Neural cell (in vitro differentiated cells): ENCODE results near the gene CALCR. TPM values are rescaled to one million over a fixed set of nuclear protein-coding genes. Genes with fewer than 3 reads are reported as not detected.

Experiments used
- H2AFZ ChIP-seq: fragments of 200-600, 300-800 bp; sonication (generic), shearing (Covaris generic); 2 replicates; pipeline ENCODE4 v1.6.0; 2014; ENCODE audit warnings: low read depth, mild to moderate bottlenecking, antibody characterized with exemption, low read length, moderate library complexity
- H3F3A ChIP-seq: fragments of 200-600 bp; shearing (Covaris generic); 2 replicates; pipeline ENCODE4 v1.6.1; 2016; ENCODE audit warnings: mild to moderate bottlenecking, moderate library complexity, mixed read lengths, antibody characterized with exemption, low read length; ENCODE audit not compliant: insufficient read depth, poor library complexity, severe bottlenecking
- H3K27ac ChIP-seq: fragments of 200-600, 300-800 bp; sonication (generic), shearing (Covaris generic); 2 replicates; pipeline ENCODE4 v1.5.1; 2014; ENCODE audit warnings: mild to moderate bottlenecking, low read length, moderate library complexity
- H3K27me3 ChIP-seq: fragments of 300-800, 200-600 bp; sonication (generic), shearing (Covaris generic); 2 replicates; pipeline ENCODE4 v1.6.0; 2014; ENCODE audit warnings: mild to moderate bottlenecking, low read depth, low read length, moderate library complexity; ENCODE audit not compliant: insufficient read depth
- H3K36me3 ChIP-seq: fragments of 300-800, 200-600 bp; sonication (generic), shearing (Covaris generic); 2 replicates; pipeline ENCODE4 v1.5.1; 2014; ENCODE audit warnings: mild to moderate bottlenecking, antibody characterized with exemption, low read length, moderate library complexity; ENCODE audit not compliant: insufficient read depth
- H3K4me2 ChIP-seq: fragments of 300-800, 200-600 bp; sonication (generic), shearing (Covaris generic); 2 replicates; pipeline ENCODE4 v1.6.0; 2014; ENCODE audit warnings: mild to moderate bottlenecking, low read length
- H3K4me3 ChIP-seq: fragments of 300-800, 200-600 bp; sonication (generic), shearing (Covaris generic); 2 replicates; pipeline ENCODE4 v1.5.1; 2014; ENCODE audit warnings: mild to moderate bottlenecking, low read length, moderate library complexity
- H3K79me2 ChIP-seq: fragments of 200-600 bp; shearing (Covaris generic); replicated peaks from 2 replicates; pipeline ENCODE4 v1.6.0; 2014; ENCODE audit warnings: mild to moderate bottlenecking, low read length, moderate library complexity; ENCODE audit not compliant: insufficient read depth
- H3K9ac ChIP-seq: fragments of 300-800, 200-600 bp; sonication (generic), shearing (Covaris generic); 2 replicates; pipeline ENCODE4 v1.6.1; 2016; ENCODE audit warnings: mild to moderate bottlenecking, low read length, mixed read lengths
- H3K9me2 ChIP-seq: fragments of 200-600 bp; shearing (Covaris generic); 2 replicates; pipeline ENCODE4 v1.6.1; 2016; ENCODE audit warnings: mild to moderate bottlenecking, low read length, mixed read lengths; ENCODE audit not compliant: insufficient read depth
- H3K9me3 ChIP-seq: fragments of 200-600, 300-800 bp; sonication (generic), shearing (Covaris generic); 2 replicates; pipeline ENCODE4 v1.6.1; 2016; ENCODE audit warnings: mild to moderate bottlenecking, mixed run types, low read length, moderate library complexity, mixed read lengths
- H4K20me1 ChIP-seq: fragments of 200-600 bp; shearing (Covaris generic); 2 replicates; pipeline ENCODE4 v1.6.1; 2016; ENCODE audit warnings: mild to moderate bottlenecking, mixed run types; ENCODE audit not compliant: insufficient read depth
- CTCF ChIP-seq: fragments of 450-650 bp; IDR thresholded peaks from 2 replicates; pipeline ENCODE4 v1.5.1; 2014; ENCODE audit warnings: antibody characterized with exemption, mild to moderate bottlenecking, moderate library complexity; ENCODE audit not compliant: poor library complexity, severe bottlenecking
- EP300 ChIP-seq: fragments of 450-650 bp; conservative IDR thresholded peaks from 2 replicates; pipeline ENCODE4 v1.6.1; 2014; ENCODE audit warnings: antibody characterized with exemption, mild to moderate bottlenecking, moderate library complexity; ENCODE audit not compliant: poor library complexity, severe bottlenecking
- EZH2 ChIP-seq: fragments of 200-600, 300-800 bp; shearing (Covaris generic), sonication (generic); IDR thresholded peaks from 2 replicates; pipeline ENCODE4 v1.6.1; 2014; ENCODE audit warnings: antibody characterized with exemption, low read length, borderline replicate concordance, mild to moderate bottlenecking; ENCODE audit not compliant: insufficient read depth, poor library complexity, severe bottlenecking
- MXI1 ChIP-seq: fragments of 450-650 bp; conservative IDR thresholded peaks from 2 replicates; pipeline ENCODE4 v1.6.1; 2014; ENCODE audit warnings: antibody characterized with exemption, mild to moderate bottlenecking; ENCODE audit not compliant: poor library complexity, severe bottlenecking
- POLR2AphosphoS5 ChIP-seq: IDR thresholded peaks from 2 replicates; pipeline ENCODE4 v1.6.1; 2012
- RAD21 ChIP-seq: fragments of 450-650 bp; conservative IDR thresholded peaks from 2 replicates; pipeline ENCODE4 v1.6.1; 2014; ENCODE audit warnings: antibody characterized with exemption, mild to moderate bottlenecking, moderate library complexity
- REST ChIP-seq: IDR thresholded peaks from 2 replicates; pipeline ENCODE4 v1.6.1; 2012; ENCODE audit warnings: borderline replicate concordance
- SMC3 ChIP-seq: fragments of 450-650 bp; conservative IDR thresholded peaks from 2 replicates; pipeline ENCODE4 v1.6.1; 2014; ENCODE audit warnings: antibody characterized with exemption, mild to moderate bottlenecking, moderate library complexity; ENCODE audit not compliant: poor library complexity
- TAF1 ChIP-seq: IDR thresholded peaks from 2 replicates; pipeline ENCODE4 v1.6.1; 2012; ENCODE audit warnings: low read depth
- polyA plus RNA-seq: library from polyadenylated mRNA; depleted of rRNA; stranded (reverse); fragments of >200 nt; gene quantifications from 2 replicates; pipeline ENCODE4 v1.2.3, GENCODE V29; 2014

CALCR gene
- polyA plus RNA-seq, 1 donor from 2014 or later = 3.6 TPM

GRCh38 chr7:93575555-93576399 is 1.3 kb upstream of the CALCR start:
- H2AFZ ChIP-seq = no peak overlapping the region
- no peaks in the 10 kb centered on the region for H3K9me2 ChIP-seq
- peak overlapping the region; percentile 72 for H3K4me3 ChIP-seq
- H3K4me2 ChIP-seq = no peak overlapping the region
- no peaks in the 10 kb centered on the region for H3K79me2 ChIP-seq
- H3K27me3 ChIP-seq = peaks cover 60% of the 10 kb centered on the region
- TF ChIP-seq EP300 (no peak), SMC3 (no peak), RAD21 (no peak), REST (no peak), MXI1 (no peak), TAF1 (no peak), CTCF (no peak), EZH2 (no peak), POLR2AphosphoS5 (no peak)
- H3K9ac ChIP-seq = no peak overlapping the region
- no peaks in the 10 kb centered on the region for H3F3A ChIP-seq
- no peaks in the 10 kb centered on the region for H3K9me3 ChIP-seq
- no peaks in the 10 kb centered on the region for H3K36me3 ChIP-seq
- H3K27ac ChIP-seq = no peak overlapping the region
- no peaks in the 10 kb centered on the region for H4K20me1 ChIP-seq

GRCh38 chr7:93574269-93574645 is 267 bp downstream of the CALCR start:
- Histone ChIP-seq H3K27me3 (peaks cover 60% of the 10 kb centered on the region), H3K27ac (no peak overlapping the region), H3K4me3 (peak overlapping the region; percentile 72), H2AFZ (no peak overlapping the region), H4K20me1 (no peaks in the 10 kb centered on the region), H3K79me2 (no peaks in the 10 kb centered on the region), H3K9me3 (no peaks in the 10 kb centered on the region), H3K9me2 (no peaks in the 10 kb centered on the region), H3K9ac (peak overlapping the region; percentile 18), H3K4me2 (peak overlapping the region; percentile 90), H3F3A (no peaks in the 10 kb centered on the region), H3K36me3 (no peaks in the 10 kb centered on the region)
- no peak for TF ChIP-seq CTCF
- no peak for TF ChIP-seq EP300
- no peak for TF ChIP-seq EZH2
- no peak for TF ChIP-seq RAD21
- no peak for TF ChIP-seq TAF1
- TF ChIP-seq SMC3 = no peak
- TF ChIP-seq POLR2AphosphoS5 = no peak
- no peak for TF ChIP-seq REST
- no peak for TF ChIP-seq MXI1
